Stimulated activated CD8-positive, alpha-beta memory T cell treated with anti-CD3 and anti-CD28 coated beads, Interleukin-15, amount 100 ng/mL, for 24 hours (primary cell): ENCODE measurements around the gene LDLRAD4.

Experiments
- DNase-seq: peaks from one replicate; pipeline ENCODE4 v3.0.0-alpha.2; 2020; ENCODE audit warnings: low read depth

The LDLRAD4 gene

DNA sequence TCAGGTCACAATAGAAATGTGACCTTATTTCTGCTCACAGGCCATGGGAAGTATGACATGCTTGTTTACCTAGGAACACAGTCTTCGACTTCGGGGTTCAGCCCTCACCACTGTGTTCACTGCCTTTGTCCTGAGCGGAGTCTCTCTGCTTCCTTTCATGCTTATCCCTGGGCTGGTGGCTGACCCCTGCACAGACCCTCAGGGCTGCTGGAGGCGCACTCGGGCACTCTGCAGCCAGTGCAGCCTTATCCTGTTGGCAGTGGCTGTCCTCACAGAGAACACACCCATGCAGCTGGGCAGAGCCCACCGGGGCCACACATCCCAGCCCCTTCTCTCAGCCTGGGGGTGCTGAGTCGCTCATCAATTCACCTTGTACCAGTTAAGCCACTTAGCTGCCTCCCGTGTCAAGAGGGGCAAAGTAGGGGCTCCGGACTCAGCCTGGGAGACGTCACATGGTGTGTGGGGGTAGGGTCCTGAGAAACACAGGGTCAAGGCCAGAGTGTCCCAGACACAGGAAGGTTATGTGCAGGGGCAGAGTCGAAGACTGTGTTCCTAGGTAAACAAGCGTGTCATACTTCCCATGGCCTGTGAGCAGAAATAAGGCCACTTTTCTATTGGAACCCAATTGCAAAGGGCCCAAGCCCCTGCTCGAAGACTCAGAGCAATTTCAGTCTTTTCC is 400.3 kb downstream of the LDLRAD4 start:
- DNase-seq, result no peak

DNA sequence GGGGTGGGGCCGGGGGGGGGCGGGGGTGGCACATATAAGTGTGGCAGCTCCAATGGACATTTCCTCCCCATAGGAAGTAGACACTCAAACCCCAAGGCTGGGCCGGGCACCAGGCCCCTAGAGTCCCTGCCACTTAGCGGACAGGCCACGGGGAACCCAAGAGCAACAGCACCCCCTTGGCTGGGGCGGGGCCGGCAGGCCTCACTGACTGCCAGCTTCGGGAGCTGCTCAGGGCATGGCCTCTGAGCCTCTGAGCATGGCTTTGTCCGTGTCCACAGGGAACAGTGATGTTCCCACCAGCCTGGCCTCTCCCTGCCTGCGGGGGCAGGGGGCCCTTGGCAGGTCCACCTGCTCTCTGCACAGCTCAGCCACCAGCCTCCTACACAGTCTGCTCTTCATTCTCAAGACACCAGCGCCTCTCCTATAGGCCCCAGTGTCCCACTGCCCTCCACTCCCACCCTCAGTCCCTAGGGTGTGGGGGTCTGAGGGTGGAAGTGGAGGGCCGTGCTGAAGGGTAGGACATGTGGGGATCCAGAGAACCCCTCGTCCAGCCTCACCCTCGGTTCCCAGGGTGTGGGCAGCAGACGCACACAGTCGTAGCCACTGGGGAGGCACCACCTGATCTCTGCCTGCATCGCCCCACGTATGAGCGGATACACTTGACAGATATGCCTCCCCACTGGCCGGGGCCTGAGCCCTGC is 401.1 kb downstream of the LDLRAD4 start:
- DNase-seq, result no peak

DNA sequence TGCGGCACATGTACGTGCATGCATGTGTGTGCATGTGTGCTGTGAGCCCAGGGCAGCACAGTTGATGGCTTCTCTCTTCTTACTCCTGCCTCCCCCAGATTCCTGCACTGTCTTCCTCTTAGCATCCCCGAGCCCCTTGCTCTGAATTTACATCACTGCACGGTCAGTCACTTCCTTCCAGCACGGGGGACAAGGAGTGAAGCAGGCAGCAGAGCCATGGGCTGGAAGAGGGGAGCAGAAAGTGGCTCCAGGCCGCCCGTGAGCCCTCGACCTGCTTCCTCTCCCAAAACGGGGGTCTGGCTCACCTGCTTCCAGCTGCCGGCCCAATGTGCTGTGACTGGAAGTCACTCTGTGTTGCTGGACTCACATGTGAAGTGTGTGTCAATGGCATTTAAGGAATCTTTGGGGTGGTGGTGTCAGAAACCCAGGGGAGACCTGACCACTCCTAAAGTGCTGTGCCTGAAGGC is 401.7 kb downstream of the LDLRAD4 start:
- no peak for DNase-seq

DNA sequence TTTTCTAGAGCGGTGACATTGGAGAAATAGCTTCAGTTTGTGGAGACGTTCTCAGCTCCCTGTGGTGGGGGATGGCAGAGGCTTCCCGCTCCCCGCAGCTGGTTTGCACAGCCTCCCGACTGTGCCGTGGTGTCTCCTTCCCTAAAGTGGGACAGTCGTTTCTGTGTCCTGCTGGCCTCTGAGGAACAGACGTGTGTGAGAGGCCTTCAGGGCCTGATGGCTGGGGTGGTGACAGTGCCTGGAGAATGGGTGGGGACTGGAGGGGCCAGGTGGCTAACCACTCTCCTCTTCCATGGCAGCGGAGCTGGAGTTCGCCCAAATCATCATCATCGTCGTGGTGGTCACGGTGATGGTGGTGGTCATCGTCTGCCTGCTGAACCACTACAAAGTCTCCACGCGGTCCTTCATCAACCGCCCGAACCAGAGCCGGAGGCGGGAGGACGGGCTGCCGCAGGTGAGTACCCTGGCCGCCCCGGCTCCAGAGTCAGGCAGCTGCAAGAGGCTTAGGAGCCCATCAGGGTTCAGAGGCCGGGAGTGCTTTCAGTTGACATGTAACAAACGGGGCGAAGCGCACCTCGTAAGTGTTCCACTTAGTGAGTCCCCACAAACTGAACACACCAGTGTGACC is 402.4 kb downstream of the LDLRAD4 start:
- DNase-seq, result no peak

DNA sequence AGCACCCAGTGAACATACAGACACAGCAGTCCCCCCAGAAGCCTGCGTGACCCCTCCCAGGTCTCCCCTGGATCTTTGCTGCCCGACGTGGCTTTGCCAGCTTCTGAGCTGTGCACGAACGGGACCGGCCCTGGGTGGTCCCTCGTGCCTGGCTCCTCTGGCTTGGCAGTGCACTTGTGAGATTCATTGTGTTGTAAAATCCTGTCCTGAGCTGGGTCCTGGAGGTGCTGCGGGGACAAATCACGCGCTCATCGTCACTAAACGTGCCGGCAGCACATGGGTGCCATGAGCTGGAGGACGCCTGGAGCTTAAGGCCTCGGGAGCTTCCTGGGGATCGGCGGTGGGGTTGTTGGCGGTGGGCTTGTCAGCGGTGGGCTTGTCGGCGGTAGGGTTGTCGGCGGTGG is 402.9 kb downstream of the LDLRAD4 start:
- DNase-seq, result no peak

DNA sequence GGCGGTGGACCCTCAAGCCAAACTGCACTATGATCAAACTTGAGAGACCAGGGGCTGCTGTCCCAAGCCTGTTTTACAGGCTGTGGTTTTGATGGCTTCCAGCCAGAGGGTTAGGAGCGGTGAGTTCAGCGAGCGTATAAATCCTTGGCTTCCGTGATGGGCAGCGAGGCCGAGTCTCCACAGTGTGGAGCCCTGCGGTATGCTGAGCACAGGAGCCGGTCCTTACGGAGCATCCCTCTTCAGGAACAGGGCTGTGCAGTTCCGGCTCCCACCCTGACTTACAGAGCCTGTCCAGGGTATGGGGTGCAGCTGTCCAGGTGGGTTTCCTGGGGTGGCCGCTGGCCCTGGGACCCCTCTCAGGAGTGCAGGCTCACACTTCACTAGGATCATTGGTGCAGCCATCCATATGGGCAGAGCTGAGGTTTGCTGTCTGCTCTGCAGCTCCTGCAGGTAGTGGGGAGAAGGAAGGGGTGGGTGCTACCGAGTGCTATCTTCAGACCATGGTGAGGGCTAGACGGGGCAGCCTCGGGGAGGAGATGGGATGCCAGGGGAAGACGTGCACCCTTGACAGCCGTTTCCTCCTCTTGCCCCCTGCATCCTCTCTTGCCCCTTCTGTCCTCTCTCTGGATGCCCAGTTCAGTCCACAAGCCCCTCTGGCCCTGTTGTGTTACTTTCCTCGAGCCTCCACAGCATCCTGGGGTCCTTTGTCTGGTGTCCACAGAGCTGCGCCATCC is 403.5 kb downstream of the LDLRAD4 start:
- DNase-seq, result no peak

DNA sequence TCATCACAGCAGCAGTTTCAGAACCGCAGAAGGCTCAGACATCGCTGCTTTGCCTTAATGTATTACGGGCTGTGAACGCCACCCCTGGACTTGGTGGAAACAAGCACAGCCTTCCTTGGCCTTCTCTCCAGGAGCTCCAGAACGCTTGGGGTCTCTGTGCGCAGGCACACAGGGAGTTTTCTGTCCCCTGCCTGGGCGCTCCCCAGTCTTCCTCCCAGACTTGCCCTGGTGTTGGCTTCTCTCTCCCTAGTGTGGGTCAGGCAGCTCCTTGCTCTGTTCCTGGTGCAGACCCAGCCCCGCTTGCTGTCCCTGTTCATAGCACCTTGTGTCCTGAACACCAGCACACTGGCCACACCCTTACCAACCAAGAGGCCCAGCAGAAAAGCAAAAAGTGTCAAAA is 404.2 kb downstream of the LDLRAD4 start:
- no peak for DNase-seq

DNA sequence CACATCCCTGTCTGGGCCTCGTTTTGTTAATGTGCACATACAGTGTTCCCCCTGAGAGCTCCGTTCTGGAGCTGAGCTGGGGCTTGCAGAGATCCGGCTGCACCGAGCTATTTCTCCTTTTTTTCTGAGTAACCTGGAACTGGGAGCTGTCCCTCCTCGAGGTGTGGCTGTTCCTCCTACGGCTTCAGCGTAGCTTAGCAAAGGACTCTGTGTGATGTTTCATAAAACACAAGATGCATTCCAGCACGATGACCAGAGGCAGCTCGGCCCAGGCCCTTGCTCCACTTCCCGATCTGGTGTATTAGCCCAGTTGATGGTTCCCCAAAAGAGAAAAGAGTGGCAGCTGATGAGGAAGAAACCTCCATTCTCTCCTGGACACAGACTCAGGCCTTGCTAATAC is 404.8 kb downstream of the LDLRAD4 start:
- DNase-seq, result no peak

DNA sequence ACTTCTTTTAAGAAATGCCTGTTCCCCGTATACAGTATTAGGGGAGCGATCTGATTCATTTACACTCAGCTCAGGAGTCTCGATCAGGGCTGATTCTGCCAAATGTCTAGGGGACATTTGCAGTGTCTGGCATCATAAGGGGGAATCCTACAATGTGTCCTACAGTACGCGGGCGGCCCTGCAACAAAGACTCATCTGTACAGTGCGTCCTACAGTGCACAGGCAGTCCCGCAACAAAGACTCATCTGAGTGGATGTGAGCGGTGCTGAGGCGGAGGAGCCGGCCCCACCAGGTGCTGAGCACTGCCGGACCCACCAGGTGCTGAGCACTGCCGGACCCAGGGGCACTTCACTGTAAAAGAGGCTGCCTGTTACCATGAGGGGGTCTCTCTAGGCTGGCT is 405.3 kb downstream of the LDLRAD4 start:
- DNase-seq, result no peak

DNA sequence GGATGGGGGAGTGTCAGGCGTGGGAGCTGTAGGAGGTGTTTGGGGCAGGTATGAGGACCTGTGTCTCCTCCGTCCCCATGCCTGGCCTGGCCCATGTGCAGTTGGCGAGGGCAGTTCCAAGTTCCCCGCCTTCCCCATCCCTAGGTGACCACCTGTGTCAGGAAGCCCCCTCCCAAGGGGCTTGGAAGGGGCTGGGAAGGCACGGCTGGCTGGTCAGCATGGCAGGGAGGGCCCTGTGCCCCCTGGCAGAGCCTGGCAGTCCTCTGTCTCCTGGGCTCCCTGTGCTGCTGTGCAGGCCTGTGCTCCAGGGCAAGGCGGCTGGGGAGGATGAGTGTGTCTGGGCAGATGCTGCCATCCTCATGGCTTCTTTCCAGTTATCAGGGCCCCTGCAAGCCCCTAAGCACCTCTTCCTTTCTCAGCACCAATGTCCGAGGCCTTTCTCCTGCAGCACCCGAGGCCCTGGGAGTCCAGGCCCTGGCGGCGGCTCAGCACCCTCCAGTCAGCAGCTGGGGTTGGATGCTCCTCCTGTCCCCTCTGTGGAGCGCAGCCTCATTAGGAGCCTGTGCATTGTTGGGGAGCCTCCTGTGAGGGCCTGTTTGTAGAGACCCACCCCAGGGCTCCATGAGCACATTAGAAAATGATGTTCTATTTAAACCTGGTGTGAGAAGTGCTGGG is 406.1 kb downstream of the LDLRAD4 start:
- DNase-seq, result no peak

DNA sequence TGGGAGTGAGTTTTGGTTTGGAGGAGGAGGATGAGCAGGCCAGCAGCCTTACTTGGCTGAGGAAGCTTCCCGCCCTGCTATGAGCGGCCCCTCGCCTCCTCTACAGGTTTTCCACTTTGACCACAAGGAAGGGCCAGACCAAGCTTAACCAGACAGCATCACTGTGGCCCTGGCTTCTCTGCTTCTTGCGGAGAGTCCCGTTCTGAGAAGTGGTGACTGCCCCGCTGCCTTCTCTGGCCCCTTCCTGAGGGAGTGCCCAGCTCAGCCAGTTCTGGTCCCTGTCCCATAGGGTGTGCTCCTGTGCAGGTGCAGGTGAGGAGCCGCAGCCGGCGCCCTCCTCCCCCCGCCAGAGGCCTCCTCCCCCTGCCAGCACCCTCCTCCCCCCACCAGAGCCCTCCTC is 406.8 kb downstream of the LDLRAD4 start:
- DNase-seq, result no peak

DNA sequence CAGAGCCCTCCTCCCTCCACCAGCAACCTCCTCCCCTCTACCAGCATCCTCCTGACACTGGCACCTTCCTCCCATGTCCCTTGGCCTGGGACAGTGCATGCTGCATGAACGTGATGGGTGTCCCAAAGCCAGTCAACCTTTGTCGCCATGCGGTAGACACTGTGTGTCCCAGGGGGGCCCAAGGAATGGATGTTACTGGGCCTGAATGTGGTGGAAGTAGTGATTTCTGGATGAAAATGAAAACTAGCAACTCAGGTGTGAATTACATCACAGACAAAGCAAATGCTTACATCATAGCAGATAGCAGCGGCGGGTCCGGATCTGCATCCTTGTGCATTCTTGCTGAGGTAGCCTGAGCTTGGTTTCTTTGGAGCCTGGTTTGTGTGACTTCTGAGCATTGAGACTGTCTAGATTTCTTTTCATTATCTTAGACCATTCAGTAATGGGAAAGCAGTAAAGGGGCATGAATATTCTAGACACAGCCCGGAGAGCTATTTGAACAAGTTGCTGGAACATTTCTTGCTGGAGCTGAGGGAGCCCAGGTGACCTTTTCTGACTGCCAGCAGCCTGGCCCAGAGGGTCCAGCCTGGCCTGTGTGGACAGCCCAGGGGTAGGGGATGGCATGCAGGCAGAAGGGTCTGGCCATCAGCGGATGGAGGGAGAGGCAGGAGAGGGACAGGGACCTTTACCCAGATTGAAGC is 407.4 kb downstream of the LDLRAD4 start:
- no peak for DNase-seq

DNA sequence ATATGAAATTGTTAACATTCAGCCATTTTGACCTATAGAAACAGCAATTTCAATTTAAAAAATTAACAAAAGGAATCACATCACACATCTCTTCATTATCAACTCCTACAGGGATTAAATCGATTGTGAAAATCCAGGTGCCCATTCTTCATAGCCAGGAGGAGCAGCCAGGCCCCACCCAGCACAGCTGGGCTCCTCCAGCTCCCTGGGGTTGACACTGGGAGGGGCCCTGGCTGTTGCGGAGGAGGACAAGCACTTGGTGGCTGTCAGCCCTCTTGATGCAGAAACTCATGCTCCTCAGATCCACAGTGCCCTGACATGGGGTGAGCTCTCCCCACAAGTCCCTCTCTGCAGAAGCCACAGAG is 408.0 kb downstream of the LDLRAD4 start:
- no peak for DNase-seq

DNA sequence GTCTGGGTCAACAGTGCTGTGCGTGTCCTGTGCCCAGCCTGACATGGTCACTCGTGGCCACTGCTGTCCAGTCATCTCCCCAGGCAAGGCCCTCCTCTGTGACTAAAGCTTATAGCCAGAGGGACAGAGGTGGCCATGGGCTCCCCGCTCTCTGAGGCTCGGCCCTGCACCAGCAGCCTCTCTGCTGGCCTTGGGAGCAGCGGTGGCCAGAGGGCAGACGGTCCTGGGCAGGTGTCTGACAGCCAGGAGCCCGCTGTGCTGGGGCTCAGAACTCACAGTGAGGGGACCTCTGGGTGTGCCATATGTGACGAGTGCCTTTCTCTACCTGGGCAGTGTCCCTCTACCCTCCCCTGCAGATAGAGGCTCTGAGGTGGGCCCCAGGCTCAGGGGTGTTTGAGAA is 409.1 kb downstream of the LDLRAD4 start:
- no peak for DNase-seq

DNA sequence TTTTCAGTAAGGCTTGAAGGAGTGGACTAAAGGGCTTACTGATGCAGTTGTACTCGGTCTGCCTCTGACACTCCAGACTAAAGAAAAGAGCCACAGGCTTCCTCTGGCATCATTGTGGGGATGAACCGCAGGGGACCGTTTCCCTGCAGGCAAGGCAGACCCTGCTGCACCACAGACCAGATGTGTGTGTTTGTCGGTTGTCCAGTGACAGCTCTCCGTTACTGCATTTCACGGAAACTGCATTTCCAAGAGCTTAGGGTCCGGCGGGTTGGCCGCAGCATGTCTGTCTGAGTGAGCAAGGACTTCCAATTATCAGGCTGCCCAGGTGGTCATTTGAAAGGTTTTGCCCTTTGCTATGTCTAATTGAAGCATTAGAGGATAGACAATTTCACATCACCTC is 409.7 kb downstream of the LDLRAD4 start:
- DNase-seq, result no peak

DNA sequence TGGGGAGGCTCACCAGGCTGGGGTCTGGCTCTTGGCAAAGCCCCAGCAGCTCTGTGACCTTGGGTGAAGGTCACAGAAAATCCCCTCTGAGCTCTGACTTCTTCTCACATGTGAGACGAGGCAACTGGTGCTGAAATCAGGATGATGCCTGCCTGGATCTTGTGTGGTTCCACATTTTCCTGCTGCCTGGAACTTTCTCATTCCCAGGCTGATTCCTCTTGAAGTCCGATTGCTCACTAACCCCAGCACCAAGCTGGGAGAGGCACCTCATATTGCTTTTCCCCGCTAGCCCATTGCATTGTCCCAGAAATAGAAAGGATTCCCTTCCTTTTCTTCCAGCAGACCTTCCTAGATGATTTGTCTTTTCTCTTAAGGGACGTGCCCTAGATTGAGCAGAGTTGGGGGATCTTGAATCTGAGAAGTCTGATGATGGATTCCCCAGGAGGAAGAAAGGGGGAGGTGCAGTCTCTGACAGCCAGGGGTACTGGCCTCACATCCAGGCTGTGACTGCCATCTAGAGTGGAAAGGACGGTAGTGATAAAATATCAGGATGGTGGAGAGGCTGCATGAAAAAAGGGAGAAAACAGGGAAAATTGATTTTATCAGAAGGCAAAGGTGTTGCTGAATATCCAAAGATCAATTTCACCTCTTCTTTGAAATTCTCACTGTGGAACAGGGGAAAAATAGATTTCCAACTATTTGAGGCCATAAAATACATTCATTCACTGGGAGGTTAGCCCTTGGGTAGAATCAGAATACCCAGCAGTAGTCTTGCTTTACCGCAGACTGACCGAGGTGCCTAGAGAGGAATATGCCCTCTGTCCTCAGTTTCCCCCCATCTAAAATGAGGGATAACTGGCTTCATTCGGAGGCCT is 411.5 kb downstream of the LDLRAD4 start:
- DNase-seq, result no peak

DNA sequence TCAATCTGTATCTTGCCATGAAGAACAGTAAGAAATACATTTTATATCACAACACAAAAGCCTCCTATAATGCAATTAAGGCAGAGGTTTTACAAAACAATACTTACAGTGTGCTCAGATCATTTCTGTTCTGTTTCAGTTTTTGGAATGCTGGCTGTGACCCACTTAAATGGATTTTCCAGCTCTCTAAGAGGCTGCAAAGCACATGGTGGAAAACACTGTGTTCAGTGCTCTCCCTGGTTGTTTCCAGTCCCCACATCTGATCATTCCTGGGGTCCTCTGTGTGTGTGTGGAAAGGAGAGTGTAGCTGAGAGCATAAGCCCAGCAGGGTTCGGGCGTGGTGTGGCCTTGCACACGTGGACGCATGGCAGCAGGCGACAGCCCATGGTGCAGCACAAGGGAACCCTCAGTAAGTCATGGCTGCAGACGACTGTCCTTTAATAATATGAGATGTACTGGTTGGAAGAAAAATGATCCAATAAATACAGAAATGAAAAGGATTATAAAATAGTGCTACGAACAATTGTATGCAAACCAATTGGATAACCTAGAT is 412.2 kb downstream of the LDLRAD4 start:
- DNase-seq, result no peak

DNA sequence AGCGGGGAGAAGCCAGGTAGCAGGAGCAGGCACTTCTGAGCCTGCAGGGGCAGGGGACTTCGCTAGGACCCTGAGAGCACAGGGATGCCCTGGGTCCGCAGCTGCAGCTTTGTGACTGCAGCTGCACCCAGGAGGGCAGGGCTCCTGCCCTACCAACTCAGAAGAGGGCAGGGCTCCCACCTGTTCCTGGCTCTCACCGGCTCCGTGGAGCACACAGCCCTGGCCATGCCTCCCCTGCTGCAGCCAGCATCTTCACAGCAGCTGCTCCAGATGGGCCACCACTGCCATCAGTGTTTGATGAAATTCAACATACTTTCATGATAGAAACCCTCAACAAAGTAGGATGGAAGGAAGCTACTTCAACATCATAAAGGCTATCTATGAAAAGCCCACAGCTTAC is 415.1 kb downstream of the LDLRAD4 start:
- DNase-seq, result no peak

DNA sequence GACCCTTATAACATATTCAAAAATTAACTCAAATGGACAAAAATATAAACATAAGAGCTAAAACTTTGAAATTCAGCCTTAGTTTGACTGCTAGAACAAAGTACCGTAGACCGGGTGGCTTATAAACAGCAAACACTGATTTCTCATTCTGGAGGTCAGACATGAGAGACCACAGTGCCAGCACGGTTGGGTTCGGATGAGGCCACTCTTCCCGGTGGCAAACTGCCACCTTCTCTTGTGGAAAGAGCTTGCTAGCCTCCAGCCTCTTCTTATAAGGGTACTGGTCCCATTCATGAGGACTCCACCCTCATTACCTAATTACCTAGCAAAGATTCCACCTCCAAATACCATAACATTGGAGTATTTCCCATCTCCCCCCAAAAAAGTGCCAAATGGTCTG is 416.5 kb downstream of the LDLRAD4 start:
- no peak for DNase-seq
